HG03432 (cell line): ENCODE measurements around the gene PRKN.

ENCODE experiments used
- ATAC-seq: cut with Tn5 transposase; IDR thresholded peaks from one replicate; pipeline ENCODE4 v1.9.1; 2021; ENCODE audit warnings: mild to moderate bottlenecking, moderate library complexity; ENCODE audit not compliant: unreplicated experiment

PRKN gene

DNA sequence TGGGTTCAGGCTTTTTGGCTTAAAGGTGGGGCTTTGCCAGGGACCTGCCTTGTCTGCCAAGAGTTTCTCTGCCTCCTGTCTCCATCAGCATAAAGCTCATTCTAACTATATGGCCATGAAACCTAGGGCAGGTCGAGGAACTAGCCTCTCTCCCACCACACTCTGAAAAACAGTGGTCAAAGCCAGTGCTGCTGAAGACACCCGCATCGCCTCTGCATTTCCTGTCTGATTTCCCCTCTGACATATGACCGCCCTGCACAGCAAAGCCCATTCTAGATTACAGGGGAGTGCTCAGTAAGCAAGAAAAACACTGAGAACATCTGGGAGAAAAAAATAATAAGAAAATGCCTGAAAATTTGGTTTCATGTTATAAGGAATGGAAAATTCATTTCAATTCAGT, 573.6 kb downstream of the PRKN start:
- no peak for ATAC-seq

DNA sequence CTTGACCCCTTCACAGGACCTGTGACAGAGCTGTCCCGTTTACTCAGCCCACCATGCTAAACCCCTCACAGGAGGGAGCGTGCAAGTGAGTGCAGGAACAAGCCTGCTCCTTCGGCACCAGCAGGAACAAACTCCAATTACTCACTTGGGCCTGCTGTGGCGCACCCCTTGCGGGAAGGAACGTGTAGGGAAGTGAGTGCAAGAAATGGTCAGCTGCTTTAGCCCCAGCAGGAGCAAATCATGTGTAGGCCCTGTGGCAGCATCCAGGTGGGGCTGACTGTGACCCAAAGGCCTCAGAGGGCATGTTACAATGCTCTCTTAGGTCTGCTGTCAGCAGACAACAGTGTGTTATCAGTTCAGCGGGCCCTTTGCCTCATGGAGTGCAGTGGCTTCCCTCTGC, 574.4 kb downstream of the PRKN start:
- no peak for ATAC-seq

DNA sequence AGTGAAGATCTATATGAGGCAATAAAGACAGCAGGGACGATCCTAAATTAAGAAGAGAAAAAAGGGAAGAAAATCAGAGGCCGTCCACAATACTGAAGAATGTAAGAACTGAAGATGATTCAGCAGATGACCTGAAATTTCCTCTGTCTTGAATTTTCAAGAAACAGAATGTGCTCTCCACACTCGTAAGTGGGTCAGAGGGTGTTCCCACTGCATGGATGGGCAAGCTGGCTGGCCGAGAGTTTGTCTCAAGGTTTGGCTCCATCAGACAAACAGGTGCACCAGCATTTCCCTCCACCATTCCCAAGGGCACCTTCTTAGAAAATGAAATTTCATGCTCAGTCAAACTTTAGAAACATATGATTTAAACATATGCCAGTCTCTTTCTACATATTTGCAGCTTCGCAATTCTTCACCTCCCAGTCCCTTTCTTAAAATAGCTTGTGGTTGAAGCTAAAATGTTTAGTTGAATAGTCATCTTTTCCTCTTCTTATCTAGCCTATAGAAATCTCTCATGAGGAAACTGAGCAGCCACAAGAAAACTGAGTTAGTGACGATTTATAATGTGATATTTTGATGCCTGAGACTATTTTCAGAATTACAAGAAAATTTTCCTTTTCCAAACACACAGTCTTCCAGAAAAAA, 576.4 kb downstream of the PRKN start:
- ATAC-seq = no peak

DNA sequence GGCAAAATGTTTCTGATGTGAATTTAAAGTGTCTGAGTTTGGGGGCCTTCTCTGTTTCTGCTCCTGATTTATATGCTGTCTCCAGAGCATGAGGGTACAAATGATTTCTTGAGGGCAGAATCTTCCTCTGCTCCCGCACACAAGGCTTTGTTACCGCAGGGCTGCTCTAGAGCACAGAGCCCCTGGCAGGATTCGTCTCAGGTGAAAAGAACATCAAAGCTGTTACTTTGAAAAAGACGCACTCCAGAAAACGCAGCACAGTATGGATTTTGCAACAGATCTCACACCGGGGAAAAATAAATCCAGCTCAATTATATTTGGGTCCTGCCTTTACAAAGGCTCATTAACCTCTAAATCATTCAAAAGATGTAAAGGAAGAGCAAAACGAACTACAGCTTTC, 577.3 kb downstream of the PRKN start:
- ATAC-seq = no peak

DNA sequence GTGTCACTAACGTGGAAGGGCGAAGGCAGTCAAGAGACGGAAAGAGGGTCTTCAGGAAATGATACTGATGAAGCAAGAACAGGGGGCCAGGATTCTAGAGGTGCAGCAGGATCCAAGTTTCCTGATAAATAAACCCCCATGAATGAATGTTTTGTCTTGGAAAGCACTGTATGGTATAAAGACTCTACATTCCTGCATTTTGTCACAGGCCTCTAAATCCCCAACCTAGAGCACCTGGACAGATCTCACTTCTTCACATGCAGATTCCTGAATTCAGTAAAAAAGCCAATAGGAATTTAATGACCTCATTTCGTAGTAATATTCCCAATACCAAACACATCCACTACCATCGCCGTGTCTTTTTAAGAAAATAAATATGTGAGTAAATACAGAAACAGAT, 577.8 kb downstream of the PRKN start:
- no peak for ATAC-seq

DNA sequence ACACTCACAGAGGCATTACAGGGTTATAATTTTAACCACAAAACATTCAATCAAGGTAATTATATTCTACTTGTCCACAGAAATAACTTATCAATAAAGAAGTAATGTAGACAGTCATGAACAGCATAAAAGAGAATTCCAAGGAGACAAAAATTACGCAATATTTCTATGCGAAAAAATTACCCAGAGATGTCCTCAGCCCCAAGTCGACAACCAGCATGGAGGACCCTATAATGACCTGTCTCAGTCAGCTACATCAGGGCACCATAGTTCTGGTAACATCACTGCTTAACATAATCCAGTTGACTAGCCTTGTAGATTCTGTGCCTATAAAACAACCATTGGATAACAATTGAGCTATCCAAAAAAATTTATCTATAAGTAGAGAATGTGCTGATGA, 579.8 kb downstream of the PRKN start:
- ATAC-seq = no peak

DNA sequence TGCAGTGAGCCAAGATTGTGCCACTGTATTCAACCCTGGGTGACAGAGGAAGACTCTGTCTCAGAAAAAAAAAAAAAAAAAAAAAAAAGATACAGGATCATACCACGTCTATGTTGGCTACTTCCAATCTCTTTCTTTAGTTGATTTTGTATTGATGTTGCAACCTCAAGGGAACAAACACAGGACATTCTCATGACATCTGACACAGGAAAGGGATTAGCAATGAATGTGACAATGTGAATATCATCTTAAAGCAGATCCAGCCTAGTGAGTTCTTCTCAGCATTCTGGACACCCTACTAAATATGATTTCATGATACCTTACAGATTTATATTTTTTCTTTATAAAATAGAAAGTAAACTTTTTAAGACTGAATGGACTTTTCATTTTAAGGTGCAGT, 580.3 kb downstream of the PRKN start:
- ATAC-seq = no peak

DNA sequence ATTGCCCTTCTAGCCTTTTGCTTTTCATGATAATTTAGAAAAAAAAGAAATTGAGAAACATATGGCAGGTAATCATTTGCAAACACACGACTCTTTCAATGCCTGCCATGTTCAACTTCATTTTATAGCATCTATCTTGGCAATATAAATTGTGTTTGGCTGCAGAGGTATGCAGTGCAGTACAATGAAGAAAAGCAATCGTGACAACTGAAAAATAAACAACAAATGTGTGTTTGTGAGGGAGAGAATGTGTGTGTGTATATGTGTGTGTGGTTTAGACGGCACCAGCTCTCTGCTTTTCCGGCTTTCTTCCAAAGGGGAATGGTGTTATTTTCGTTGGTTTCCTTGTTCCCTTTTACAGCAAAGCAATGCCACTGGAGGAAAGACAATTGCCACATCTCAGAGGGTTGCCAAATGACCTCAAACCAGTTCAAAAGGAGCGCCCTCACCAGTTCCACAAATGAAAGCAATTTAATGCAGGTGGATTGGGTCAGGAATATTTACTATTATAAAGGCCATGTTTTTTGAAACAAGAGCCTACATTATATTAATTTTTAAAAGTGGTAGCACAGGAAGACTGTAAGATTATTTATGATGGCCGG, 587.2 kb downstream of the PRKN start:
- no peak for ATAC-seq

DNA sequence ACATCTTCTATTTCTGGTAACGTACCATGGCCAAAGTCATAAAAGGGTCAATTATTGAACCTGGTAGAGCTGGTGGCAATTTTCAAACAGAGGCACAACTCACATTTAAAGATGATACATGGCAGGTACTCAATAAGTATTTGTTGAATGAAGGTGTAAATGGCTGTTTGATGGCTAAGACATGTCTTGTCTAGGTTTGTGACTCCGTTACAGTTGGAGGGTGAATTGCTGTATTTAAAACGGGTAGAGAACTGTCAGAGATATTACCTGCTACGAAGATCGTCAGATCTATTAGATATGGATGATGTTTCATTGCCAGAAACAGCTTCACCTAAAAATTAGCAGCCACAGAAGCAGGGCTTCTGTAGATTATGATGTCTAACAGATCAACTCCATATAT, 601.9 kb downstream of the PRKN start:
- no peak for ATAC-seq

DNA sequence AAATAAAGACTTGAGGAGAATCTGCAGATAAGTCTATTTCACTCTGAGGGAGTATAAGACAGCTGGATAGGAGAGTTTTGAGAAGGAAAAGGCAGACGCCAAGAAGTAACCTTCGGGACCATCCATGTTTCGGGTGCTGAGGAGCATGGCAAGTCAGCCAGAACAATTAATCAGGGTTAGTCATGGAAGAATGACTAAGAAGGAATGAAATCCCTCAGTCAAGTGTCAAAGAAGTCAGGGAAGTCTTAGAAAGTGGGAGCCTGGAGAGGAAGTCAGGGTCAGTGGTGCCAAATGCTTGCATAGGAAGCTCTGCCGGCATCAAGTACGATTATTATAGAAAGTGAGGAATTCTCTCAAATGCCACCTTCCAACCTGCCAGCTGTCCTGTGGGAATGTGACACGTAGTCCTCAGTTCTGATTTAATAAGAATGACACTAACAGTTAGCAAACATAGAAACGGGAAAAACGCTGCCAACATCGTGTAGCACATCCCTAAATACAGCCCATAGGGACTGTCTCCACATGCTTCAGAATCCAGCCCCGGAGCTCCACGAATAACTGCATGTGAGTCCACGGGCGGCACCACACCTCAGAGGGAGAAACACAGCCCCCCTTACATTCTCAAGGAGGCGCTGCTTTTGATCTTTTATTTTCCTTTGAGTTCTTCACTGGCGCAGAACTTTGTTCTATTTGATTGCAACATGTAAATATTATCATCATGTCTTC, 602.7 kb downstream of the PRKN start:
- no peak for ATAC-seq

DNA sequence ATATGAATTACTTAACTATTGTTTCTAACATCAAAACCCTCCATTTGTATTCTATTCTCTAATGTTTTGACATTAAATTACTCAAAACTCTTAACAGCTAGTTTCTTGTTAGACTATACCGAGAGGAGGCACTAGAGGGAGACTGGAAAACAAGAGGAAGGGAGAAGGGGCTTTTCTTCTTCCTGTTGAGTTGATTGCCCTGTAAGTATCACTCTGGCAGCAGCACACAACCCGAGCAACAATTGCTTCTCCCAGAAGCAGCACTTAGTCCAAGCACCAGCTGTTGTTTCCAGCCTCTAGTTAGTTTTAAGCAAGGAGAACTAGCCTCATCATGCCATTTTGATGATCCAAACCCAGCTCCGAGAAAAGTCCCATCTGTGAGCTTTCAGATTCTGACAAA, 603.8 kb downstream of the PRKN start:
- ATAC-seq = no peak

DNA sequence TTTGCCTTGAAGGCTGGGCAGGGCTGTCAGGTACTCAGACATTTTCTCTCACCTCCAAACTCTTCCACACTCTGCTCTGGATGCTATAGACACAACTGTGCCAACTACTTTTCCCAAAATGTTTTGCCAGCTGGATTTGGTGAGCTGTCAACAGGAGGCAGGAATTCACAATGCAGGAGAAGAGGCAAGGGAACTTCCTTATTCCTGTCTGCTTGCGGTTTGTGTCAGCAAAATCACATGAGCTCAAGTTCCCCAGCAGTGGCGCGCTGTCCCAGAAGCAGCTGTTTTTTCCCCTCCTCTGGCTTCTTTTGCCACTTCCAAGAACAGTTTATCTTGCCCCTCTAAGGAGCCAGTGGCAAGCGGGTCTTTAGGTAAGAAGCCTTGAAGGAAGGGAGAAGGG, 608.2 kb downstream of the PRKN start:
- no peak for ATAC-seq

DNA sequence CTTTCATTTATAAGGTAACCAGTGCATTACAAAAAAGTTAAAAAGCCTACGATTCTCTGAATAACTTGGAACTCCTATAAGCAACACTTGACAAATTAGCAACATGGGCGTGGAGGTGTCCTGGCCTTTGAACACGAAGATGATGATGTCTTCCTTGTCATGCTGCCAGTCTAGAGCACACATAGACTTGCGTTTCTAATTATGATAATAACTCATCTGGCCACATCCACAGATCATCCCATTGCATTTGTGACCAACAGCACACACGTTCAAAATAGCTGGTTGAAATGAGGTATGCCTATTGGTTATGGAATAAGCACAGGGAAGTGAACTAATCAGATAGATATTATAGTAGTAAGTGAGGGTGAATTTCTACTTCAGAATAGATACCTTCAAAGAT, 608.9 kb downstream of the PRKN start:
- no peak for ATAC-seq

DNA sequence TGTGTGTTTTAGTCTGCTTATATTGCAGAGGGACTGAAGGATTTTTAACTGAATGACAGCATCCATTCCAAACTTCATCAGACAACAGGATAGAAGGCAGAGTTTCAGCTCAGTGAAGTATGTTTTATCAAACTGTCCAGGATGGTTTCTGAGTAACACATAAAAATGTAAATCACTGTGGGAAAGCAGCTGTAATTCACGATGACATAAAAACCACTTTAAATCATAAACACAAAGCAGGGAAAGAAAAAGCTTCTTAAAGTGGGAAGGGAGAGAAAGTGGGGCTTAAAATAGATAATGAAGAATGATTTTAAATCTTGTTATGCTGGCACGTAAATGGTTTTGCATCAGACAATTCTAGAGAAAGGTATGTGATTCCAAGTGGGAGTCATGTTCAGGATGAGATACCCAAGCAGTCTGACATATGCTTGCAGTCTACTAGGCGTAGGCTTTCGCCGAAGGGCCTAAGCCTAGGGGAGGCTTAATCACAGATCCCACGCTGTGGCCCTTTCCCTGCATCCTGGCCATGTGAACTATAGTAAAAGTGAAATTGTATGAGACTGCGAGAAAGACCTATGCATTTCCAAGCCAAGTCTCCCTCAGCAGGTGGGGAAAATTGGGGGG, 610.6 kb downstream of the PRKN start:
- no peak for ATAC-seq

DNA sequence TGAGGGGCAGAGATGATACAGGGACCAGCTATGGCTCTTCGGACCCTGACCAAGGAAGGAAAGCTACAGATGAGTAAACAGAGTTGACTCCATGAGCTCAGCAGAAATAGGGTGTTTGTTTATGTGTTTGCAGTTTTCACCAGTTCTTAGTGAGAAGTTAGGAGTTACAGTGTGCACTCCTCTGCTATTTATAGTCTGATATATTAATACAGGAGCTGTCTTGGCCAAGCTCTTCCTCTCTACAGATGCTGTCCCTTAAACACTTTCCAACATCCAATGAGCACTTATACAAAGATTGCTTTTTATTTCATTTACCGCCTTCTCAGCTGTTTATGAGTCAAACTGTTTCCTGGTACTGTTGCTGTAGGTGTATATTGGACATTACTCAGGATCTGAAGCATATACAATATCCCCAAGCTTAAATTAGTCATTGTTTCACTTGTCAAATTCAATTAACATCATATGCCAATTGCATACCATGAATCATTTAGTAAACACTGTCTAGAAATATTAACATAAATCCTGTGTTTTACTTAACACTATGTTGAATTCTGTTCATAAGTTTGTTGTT, 618.0 kb downstream of the PRKN start:
- no peak for ATAC-seq

DNA sequence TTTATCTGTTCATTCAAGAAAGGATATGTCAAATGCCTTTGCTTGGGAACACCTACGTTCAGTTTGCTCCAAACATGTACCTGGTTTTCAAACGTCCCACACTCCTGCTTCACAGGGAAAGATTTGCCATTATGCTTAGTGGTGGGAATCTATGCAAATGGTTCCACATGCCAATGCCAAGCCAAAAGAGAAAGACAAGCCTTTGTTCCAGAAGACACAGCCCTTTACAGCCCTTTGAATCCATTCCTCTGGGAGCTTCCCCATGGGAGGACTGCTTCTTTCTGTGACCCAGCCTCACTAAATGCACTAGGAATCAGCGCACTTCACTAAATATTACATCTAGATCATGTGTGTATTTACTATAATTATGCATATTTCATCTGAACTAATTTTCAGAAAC, 619.5 kb downstream of the PRKN start:
- ATAC-seq = no peak

DNA sequence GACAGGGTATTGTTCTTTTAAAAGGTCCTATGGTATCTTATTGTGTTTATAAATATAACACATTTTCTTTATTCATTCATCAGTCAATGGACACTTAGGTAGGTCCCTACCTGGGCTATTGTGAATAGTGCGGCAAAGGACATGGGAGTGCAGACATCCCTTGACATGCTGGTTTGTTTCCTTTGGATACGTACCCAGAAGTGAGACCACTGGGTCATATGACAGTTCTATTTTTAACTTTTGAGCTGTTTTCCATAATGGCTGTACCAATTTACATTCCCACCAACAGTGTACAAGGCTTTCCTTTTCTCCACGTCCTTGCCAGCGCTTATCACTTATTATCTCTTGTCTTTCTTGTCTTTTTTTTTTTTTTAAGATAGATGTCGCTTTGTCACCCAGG, 627.5 kb downstream of the PRKN start:
- ATAC-seq = no peak

DNA sequence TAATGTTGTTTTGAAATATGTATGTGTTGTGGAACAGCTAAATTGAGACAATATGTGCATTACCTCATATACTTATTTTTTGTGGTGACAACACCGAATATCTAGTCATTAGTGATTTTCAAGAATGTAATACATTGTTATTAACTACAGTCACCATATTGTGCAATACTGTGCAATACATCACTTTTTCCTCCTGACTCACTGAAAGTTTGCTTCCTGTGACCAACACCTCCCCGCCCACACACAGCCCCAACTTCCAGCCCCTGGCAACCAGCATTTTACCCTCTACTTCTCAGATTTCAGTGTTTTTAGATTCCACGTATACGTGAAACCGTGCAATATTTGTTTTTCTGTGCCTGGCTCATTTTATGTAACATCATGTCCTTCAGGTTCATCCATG, 627.9 kb downstream of the PRKN start:
- ATAC-seq = no peak

DNA sequence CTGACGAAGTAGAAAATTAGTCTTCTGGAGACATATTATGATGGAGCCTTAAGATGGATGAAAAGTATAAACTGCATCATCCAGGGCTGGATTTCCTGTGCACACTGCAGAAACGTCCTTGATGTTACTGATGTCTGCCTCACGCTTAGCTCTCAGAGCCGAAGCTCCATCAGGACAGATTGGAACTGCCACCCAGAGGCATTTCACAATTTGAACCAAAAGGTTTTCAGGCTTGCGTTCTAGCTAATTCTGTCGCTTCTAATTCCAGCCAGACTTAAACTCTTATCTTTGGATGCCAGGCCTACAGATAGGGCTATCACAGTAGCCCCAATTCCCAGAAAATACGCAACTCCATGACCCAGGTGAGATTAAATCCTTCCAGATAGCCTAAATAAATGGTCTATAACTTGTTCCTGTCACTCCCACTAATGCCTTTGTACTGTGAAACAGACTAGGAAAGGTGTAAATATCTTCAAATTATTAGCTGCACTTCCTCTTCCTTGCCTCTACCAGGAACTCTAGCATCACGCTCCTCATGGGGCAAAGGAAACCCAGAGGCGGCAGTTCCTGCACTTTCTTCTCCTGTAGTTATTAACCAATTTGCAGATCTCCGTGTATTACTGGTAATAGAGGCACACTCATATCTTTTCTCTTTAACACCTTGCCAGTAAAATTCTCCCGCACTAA, 634.6 kb downstream of the PRKN start:
- ATAC-seq = no peak

DNA sequence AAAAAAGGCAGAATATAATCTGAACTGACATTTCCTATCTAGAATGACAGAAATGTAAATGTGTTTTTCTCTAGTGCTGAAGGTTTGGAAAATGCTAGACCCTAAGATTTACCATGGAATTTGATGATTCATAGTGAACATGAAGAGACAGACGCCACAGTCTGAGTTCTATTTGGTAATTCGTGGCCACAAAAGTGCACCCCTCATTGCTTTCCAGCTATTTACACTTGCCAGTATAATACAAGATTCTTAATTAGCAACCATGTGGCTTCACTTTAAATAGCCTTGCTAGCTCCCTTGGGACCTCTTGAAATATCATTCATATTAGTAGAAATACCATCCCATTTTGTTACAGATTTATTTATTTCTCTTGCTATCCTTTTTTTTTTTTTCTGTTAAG, 636.8 kb downstream of the PRKN start:
- ATAC-seq = no peak

DNA sequence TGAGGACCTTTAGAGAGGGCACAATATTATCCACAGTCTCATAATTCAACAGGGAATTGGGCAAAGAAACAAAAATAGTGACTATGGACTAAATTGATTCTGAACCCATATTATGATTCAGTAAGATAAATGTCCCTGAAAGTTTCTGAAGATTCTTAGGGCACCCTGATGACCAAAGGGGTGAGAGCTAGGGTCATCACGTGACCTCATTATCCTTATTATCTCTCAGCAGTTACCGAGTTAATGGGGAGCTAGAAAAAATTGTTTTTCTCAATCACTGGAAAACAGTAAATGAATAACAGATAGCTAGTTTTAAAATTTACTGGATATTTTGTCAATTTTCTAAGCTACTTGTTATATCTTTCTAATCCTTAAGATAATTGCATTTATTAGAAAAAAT, 639.5 kb downstream of the PRKN start:
- no peak for ATAC-seq
